Right lobe of liver (tissue), 4 donors: ENCODE measurements around the gene PARPBP.

Experiments used
- CTCF ChIP-seq, 4 donors: fragments of 200-600 bp in 3 of 4; fragments of 450-650 bp in 1 of 4; IDR thresholded peaks; one replicate each; pipeline versions ENCODE4 v1.5.1 to v1.8.0; 2016 to 2022; ENCODE audit warnings: antibody characterized with exemption in 4 of 4, mild to moderate bottlenecking in 2 of 4
- POLR2A ChIP-seq: fragments of 450-650 bp; IDR thresholded peaks from one replicate; pipeline ENCODE4 v1.6.1; 2017; ENCODE audit warnings: antibody characterized with exemption, mild to moderate bottlenecking
- donor health status: DM: no; HTN: no; CAD: no.
- donor health status: DM: no; HTN: no; CAD: no.
- donor health status: DM: no; HTN: yes; CAD: no.

DNA sequence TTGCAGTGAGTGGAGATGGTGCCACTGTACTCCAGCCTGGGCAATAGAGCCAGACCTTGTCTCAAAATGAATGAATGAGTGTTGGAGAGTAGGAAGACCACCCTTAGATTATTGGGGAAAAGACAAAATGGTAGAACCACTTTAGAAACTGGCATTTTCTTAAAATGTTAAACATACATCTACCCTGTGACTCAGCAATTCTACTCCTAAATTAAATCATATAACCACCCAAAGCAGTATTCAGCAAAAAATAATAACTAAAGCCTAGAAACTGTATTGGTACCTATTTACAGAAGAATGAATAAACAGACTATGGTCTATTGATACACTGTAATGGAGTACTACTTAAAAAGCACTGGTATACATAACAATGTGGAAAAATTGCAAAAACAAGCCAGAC lies 9.2 kb upstream of the PARPBP start:
- TF ChIP-seq CTCF (IDR thresholded peaks at IDR 0.05), result no peak
- TF ChIP-seq POLR2A, result no peak
